Islet precursor cell (in vitro differentiated cells): ENCODE data around the gene WASF2.
"Not testable (repeated sequence)": the region's sequence is repeated elsewhere in the genome, so short reads cannot be mapped to it uniquely, and the experiment has no call there.

Source experiments
- DNase-seq: peaks from one replicate; pipeline ENCODE4 v3.0.0-alpha.2; 2018

WASF2 gene, protein sequence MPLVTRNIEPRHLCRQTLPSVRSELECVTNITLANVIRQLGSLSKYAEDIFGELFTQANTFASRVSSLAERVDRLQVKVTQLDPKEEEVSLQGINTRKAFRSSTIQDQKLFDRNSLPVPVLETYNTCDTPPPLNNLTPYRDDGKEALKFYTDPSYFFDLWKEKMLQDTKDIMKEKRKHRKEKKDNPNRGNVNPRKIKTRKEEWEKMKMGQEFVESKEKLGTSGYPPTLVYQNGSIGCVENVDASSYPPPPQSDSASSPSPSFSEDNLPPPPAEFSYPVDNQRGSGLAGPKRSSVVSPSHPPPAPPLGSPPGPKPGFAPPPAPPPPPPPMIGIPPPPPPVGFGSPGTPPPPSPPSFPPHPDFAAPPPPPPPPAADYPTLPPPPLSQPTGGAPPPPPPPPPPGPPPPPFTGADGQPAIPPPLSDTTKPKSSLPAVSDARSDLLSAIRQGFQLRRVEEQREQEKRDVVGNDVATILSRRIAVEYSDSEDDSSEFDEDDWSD

DNA sequence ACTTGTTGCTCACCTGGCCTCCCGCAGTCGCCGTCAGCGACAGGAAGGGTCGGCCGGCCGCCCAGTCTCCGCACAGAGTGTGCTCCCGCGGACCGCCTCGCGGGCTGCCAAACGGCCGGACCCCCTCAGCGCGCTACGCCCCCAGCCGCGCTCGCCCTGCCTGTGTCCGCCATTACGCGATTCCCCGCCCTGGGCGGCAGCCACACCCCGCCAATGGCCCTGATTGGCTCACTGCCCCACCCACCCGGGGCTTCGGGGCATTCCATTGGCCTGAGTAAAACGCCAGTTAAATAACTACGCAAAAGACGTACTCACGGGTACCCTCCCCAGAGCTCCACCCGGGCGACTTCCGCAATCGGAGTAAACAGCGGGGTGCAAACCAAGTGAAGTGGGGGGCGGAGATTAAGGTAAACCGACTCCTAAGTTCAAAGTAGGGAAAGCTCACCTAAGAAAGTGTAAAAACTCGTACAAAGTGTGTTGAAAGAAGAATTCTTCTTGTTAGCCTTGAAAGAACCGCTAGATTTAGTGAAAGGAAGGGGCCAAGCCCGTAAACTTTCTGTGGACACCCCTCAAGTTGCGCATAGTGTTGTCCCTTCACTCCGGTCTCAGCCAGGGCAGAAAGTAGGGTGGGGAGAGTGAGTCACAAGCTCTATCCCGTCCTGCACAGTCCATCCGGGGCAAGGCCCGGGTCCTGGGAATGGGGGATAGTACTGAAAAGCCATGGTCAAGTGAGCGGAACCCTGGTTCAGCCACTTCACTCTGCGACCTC lies at the start of gene WASF2:
TSS of gene WASF2 (minus strand) at position 195 of the 769 bp plus-strand sequence. CDS start 61,277 bp downstream, outside the sequence.
- peak; percentile 98 for DNase-seq

DNA sequence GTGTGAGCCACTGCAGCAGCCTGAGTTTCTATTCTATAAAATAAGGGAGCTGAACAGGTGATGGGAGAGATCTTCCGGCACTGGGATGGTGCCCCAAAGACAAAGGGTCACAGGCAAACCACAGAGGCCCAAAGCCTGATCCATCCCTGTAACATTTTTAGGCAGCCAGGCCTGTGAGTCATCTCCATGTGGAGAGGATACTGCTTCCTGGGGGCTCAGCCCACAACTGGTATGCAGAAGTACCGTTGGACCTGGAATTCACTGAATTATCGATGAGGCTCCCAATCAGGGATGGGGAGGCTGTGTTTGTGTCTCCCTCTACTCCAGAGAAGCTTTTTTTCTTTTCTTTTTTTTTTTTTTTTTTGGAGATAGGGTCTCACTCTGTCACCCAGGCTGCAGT lies 48.8 kb upstream of the WASF2 start:
- peak; percentile 93 for DNase-seq

DNA sequence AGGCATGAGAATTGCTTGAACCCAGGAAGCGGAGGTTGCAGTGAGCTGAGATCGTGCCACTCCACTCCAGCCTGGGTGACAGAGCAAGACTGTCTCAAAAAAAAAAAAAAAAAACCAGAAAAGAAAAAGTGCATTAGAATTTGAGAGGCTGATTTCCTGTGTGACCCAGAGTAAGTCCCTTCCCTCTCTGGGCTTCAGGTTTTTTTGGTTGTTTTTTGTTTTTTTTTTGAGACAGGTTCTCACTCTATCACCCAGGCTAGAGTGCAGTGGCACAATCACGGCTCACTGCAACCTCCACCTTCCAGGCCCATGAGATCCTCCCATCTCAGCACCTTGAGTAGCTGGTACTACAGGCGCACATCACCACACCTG lies 48.3 kb upstream of the WASF2 start:
- not testable (repeated sequence) for DNase-seq

DNA sequence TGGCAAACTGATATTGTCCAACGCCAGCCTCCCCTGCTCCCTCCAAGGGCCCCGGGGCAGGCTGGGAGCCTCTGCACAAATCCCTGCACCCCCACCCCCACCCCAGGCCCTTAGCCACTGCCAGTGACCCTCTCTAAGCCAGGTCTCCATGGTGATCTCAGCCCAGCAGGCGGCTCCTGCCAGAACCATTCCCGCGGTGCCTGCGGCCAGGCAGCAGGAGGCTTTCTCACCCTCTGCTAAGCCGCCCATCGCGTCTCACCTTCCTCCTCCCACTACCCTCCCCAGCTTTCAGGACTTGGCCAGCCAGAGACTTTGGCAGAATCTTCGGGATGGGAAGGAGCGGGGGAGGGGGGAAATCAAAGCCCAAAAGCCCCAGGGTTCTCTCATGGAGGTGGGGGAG lies 46.8 kb upstream of the WASF2 start:
- DNase-seq: peak; percentile 95

DNA sequence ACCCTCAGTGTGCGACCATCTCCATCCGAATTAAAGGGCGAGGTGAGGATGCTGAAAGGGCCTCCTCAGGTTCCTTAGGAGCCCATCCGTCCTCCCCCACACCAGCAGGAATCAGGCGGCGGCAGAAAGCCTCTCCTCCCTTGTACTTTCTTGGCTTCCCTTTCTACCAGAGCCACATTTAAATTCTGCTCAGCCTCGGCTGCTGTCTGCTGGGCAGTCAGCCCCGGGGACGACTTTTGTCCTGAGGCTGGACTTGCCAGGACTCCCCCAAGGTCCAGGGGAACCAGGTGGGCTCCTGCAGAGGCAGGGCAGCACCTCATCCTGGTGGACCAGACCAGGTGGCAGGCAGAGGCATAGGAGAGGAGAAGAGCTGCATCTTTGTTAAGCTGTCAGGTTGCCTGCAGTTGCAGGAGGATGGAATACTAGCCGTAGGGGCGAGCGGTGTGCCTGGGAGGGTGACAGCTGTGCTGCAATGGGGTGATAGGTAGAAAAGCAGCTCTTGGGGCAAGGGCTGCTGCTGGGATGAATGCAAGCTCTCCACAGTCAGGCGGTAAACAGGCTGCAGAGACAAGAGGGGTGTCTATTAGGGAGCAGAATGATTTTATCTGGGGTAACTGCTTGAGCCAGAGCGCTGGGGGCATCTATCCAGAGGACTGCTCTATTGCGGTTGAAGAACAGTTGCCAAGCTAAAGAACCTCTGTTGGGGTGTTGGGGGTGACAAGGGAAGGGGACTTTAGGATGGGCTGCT lies 46.2 kb upstream of the WASF2 start:
- DNase-seq: peak; percentile 45

DNA sequence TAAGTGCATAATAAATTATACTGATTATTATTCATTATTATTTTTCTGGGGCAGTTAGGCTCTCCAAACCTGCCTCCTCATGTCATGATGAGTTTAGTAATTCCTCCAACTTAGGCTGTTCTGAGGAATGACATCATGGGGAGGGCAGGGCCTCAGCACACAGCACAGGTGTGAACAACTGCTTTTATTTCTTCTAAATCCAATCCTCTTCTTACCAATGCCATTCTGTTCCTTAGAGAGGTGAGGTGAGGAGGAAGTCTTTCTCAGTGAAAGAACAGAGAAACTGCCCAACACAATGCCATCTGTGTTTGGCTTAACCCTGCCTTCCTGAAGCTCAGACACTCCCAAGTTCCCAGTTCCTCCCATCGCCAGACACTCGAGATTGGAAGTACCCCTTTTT lies 45.4 kb upstream of the WASF2 start:
- DNase-seq: no peak

DNA sequence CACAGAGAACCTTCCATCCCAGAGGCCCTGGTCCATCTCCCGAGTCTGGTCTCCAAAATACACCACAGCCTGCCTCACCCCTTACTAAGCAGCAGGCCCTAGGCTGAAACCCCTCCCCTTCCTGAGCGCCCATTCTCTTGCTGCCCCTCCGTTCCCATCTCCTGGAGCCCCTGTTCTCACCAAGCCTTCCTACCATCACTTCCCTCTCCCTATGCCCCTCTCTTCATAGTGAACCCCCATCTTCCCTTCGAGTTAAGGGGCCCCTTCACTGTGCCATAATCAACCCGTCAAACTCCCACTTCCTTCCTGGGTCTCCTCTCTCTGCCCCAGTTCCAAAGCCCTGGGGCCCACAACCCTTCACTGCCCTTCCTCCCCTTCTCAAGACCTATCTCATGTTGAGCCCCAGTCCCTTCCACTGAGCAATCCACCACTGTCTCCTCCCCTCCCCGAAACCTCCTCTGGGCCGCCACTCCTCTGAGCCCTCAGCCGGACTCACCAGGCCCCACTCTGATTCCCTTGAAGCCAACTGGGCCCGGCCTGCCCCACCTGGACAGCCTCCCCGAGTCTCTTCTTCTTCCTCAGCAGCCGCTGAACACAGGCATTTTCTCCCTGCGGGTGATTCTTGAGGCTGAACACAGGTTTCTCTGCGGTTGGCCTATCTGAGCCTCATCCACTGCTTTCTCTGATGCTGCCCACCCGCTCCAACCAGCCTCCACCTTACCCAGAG lies 42.2 kb upstream of the WASF2 start:
- DNase-seq: no peak

DNA sequence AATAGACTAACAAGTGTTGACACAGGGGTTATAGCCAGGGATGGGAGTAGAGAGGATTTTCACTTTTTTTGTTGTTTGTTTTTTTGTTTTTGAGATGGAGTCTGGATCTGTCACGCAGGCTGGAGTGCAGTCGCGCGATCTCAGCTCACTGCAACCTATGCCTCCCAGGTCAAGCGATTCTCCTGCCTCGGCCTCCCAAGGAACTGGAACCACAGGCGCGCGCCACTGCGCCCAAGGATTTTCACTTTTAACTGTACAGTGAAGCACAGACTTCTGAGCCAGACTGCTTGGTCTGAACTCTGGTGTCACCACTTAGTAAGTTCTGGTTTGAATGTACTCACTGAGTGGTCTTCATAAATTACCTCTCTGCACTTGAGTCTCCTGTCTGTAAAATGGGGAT lies 40.2 kb upstream of the WASF2 start:
- no peak for DNase-seq

DNA sequence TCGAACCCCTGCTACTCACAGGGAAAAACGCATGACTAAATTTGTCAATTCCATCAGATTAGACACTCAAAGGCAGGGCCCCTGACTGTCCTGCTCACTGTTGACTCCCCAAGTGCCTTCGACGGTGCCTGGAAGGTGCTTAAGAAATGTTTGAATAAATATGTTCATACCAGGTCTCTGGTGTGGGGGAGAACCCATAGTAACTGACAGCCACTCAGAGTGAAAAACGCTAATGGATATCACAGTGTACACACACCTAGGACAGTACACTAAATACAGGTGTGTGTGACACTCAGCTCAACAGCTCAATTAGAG lies 39.7 kb upstream of the WASF2 start:
- peak; percentile 51 for DNase-seq

DNA sequence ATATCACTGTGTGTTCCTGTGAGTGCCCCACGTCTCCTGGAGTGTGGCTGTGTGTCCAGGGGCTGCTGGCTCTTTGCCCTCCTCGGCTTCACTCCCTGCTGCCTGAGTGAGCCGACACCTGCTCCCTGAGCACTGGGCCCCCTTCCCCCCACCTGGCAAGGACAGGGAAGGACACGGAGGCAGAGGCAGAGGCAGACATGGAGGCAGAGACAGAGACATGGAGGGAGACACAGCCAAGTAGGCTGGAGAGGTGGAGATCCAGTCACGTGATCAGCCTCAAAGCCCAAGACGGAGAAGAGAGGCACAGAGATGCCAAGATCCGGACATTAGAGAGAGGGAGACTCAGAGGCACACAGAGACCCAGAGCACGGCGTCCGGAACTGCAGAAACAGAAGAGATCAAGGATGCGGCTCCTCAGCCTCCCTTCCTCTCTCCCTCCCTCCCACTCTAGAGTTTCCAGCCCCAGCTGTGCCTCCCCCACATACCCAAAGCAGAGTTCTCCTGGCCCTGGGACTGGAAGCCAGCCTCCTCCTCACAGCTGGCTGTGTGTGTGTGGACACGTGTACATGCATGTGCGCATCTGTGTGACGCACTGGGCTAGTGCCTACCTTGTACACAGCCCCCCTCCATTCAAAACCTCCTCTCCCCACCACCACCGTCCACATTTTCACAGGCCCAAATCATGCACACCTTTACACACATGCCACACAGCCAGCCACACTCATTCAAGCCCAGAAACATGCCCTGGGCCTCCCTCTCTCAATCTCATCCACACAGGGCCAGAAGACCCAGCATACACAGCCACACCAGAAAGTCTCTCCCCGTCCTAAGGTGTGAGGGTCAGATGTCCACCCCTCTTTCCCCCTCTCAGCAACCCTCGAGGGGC lies 39.1 kb upstream of the WASF2 start:
- DNase-seq: peak; percentile 67

DNA sequence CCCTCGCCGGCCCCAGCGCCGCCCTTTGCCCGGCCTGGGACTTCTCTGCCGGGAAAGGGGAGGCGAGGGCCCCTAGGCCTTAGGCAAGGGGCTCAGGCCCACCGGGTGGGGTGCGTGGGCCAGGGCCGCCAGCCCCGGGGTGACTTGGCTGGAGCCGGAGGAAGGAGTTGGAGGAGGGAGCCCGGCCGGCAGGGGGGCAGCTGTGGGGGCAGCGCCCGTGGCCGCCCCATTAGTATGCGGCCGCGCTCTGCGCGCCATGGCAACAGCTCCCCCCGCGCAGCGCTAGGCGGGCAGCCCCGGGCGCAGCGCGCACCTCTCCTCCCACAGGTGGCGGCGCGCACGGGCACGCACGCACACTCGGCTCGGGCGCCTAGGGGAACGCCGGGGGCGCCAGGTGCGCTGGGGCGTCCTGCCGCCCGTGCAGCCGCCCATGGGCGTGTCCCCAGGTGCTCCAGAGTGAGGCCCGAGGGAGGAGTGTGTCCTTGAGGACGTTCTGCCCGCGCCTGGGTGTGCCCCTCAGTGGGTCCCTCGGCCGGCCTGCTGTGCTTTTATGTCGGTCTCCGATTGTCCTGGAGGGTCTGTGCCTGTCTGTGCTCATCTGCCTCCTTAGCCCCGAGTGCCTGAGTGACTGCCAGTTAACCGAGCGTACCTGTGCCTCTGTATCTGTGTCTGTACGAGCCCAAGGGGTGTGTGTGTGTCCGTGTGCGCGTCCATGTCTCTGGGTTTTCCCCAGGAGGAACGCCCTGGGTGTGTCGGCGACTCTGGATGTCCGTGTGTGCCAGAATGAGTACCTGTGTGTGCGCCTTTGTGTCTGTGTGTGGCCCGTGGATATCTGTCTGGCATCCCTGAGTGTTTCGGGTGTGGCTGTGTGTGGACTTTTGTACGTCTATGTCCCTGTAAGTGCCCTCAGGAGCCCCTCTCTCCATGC lies 38.2 kb upstream of the WASF2 start:
- peak; percentile 82 for DNase-seq

DNA sequence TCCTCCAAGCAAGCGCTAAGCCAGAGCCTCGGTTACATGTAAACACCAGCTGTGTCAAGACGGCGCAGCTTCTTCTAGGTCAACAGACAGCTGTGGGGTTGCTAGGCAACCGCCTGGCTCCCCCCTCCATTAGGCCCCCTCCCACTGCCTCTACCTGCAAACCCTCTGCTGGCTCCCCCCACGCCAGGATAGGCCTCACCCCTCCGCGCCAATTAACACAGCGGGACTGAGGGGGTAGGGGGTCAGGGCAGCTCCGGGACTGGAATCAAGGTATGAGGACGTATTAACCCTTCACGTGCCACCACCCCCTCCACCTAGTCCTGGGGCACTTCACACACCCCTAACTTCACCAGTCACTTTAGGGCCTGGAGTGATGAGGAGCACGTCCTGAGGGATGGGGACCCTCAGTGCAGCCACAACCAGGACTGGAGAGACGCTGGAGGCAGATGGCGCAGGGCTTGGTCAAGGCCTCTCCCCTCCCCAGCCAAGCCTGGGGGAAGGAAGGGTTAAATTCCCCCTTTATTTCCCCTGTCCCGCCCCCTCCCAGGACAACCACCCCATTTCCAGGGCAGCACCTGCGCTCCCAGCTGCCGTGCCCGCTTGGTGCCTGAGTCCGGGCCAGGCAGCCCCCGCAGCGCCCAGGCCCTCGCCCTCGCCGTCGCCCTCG lies 37.4 kb upstream of the WASF2 start:
- peak; percentile 88 for DNase-seq

DNA sequence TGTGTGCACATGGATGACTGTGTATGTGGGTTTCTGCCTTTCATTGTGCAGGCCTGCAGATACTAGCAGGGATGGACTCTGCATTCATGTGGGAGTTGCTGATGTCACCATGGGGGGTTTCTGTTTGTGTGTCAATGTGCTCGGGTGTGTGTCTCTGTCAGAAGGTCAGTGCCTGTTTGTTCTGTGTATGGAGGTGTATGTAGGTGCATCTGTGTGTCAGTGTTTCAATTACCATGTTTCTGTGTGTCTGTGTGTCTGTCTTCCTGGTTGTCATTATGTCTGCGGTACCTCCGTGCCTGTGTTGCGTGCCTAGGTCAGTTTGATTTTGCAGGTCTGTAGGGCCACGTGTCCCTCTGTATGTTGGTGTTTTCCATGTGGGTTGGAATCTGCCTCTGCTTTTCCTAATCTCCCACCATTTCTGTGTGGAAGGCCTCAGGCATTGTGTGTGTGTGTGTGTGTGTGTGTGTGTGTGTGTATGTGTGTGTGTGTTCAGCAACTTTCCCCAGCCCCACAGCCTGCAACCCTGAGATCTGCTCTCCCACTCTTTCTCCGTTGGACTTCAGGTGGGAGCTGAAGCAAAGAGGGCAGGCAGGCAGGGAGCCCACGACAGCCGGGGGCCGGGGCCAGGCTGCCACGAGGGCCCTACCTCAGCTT lies 36.7 kb upstream of the WASF2 start:
- DNase-seq: peak; percentile 47

DNA sequence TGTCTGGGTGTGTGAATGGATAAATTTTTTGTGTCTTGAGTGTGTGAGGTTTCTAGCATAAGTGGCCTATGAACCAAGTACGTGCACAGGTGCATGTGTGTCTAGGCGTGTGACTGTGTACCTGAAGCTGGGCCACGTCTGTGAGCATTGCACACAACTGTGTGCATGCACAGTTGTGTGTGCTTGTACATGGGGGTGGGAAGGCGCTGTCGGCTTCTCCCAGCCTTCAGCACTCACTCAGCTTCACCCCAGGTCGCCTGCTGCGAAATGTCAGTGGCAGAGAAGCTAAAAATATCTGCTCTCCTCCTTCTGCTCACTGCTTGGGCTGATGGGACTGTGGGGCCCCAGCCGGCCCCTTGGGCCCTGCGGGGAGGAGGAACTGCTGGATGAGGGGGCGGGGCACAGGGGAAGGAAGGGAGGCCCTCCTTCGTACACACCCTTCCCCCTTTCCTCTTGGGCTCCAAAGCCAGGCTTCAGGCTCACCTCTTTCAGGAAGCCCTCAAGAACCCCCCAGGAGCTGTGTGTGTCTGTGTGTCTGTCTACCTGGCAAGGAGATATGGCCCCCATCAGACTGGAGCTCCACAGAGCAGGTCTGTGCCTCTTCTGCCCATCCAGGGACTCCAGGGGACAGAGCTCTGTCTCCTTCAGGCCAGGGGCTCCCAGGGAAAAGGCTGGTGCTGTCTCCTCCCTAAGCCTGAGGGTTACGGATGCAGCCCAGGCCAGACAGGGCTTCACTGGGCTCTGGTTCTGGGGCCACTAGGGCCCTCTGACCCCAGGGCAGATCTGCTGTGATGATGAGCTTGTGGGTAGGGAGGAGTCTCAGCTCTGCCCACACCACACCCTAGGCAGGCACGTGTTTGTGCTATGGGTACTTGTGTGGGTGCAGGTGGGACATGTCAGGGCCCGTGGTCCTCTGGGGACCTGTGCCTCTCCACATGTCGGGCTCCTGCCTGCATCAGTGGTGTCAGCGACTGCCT lies 35.6 kb upstream of the WASF2 start:
- DNase-seq: peak; percentile 71

DNA sequence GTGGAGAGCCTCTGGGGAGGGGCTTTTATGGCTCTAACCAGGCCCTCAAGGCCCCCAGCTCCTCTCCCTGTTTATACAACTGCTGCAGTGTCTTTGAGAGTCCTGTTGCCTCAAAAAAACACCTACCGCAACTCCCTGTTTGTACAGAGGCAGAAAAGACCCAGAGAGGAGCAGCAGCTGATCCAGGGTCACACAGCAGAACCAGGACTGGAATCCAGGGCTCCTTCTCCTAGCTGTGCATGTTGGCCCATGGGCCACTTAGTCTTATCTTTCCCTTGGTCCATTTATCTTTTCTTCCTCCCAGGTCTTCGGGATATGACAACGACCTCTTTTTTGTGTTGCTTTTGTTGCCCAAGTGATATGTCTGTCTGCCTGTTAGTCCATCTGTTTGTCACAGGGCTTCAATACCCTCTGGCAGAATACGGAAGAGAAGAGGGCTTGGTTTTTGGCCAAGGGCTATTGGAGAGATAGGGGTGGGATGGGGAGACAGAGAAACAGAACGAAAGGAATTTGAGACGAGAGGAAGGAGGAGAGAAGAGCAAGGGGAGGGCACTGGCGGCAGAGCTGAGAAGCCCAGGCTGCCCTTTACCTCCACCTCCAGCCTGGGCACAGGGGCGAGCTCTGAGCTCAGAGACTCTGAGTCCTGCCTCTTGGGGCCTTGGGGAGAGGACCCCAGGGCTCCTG lies 33.5 kb upstream of the WASF2 start:
- peak; percentile 51 for DNase-seq

DNA sequence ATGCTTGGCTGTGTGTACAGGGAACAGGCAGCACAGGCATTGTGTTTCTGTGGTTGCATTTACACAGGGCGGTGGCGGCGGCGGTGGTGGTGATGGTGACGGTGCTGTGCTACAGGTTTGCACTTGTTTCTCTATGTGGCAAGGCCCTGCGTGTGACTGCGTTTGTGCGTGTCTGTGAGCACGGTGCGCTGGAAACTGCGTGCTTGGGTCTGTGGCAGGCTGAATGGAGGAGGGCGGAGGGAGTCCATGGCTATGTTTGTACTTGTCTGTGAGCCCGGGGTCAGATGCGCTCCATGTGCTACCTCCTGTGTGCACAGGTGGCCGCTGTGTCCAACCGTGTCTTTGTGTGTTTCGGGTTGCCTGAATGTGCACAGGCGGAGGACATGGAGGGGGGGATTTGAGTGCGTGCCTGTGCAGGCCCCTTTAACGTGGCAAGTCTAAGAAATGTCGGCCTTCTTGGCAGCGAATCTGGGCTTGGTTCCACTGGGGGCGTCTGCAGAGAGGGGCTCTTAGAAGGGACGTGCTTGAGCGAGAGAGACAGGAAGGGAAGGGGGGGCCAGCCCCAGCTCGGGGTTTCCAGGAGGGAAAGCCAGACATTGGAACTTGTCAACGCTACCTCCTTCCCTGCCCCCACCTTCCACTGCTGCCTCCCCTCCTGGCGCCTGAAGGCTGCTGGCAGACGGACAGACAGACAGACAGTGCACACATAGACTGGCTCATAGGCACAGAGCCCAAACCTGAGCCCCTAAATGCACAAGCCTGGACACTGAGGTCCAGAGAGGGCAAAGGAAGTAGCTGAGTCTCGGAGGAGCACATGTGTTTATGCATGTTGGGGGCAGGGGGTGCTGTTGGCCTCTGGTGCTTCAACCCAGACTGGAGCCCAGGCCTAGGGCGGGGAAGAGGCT lies 32.7 kb upstream of the WASF2 start:
- peak; percentile 82 for DNase-seq
